ENCODE results near the gene TNFSF13.

Gene TNFSF13

GRCh38 chr17:7558544-7559319 is at the start of gene TNFSF13:
TSS of gene TNFSF13 (plus strand) at chr17:7558750. CDS start at chr17:7559040, 290 bp downstream.
- Histone ChIP-seq H3K4me3 (ENCODE audit: low read length) (peak within 1 kb of the TSS; percentile 14), H3K9ac (ENCODE audit: low read length) (peak within 1 kb of the TSS; percentile 57), H3K9me3 (ENCODE audit: control insufficient read depth, low read depth, low read length) (no peaks in the 10 kb centered on the region), H3K27me3 (ENCODE audit: control insufficient read depth, insufficient read depth, low read length) (no peaks in the 10 kb centered on the region), H3K36me3 (ENCODE audit: control insufficient read depth, low read depth, low read length) (peaks cover under 1% of the 10 kb centered on the region), H3K27ac (ENCODE audit: low read length) (no peak within 1 kb of the TSS), H3K4me1 (ENCODE audit: control insufficient read depth, low read depth, low read length) (peaks cover 31% of the 10 kb centered on the region)

- Histone ChIP-seq H3K4me3 (ENCODE audit: low read length) (no peak overlapping the region), H3K4me1 (ENCODE audit: control insufficient read depth, low read depth, low read length) (no peaks in the 10 kb centered on the region), H3K9me3 (ENCODE audit: control insufficient read depth, low read depth, low read length) (no peaks in the 10 kb centered on the region), H3K9ac (ENCODE audit: low read length) (no peak overlapping the region), H3K27me3 (ENCODE audit: control insufficient read depth, insufficient read depth, low read length) (no peaks in the 10 kb centered on the region), H3K36me3 (ENCODE audit: control insufficient read depth, low read depth, low read length) (peaks cover 89% of the 10 kb centered on the region), H3K27ac (ENCODE audit: low read length) (no peak overlapping the region)
Observed at GRCh38 chr17:7508846-7509245, 49.7 kb upstream of the TNFSF13 start.

- H3K36me3 ChIP-seq (ENCODE audit: control insufficient read depth, low read depth, low read length) = peaks cover 83% of the 10 kb centered on the region
Observed at GRCh38 chr17:7509937-7510336, 48.6 kb upstream of the TNFSF13 start.

GRCh38 chr17:7511108-7511507 is 47.4 kb upstream of the TNFSF13 start:
- Histone ChIP-seq H3K9ac (ENCODE audit: low read length) (no peak overlapping the region), H3K4me1 (ENCODE audit: control insufficient read depth, low read depth, low read length) (no peaks in the 10 kb centered on the region), H3K9me3 (ENCODE audit: control insufficient read depth, low read depth, low read length) (no peaks in the 10 kb centered on the region), H3K27me3 (ENCODE audit: control insufficient read depth, insufficient read depth, low read length) (no peaks in the 10 kb centered on the region), H3K4me3 (ENCODE audit: low read length) (no peak overlapping the region), H3K27ac (ENCODE audit: low read length) (no peak overlapping the region), H3K36me3 (ENCODE audit: control insufficient read depth, low read depth, low read length) (peaks cover 75% of the 10 kb centered on the region)

More at GRCh38 chr17:7509937-7510336, 48.6 kb upstream of the TNFSF13 start:
- Histone ChIP-seq H3K4me1 (ENCODE audit: control insufficient read depth, low read depth, low read length) (no peaks in the 10 kb centered on the region), H3K9ac (ENCODE audit: low read length) (no peak overlapping the region), H3K4me3 (ENCODE audit: low read length) (no peak overlapping the region), H3K27me3 (ENCODE audit: control insufficient read depth, insufficient read depth, low read length) (no peaks in the 10 kb centered on the region), H3K9me3 (ENCODE audit: control insufficient read depth, low read depth, low read length) (no peaks in the 10 kb centered on the region), H3K27ac (ENCODE audit: low read length) (no peak overlapping the region)

- Histone ChIP-seq H3K9ac (ENCODE audit: low read length) (no peak overlapping the region), H3K36me3 (ENCODE audit: control insufficient read depth, low read depth, low read length) (peaks cover 67% of the 10 kb centered on the region), H3K4me1 (ENCODE audit: control insufficient read depth, low read depth, low read length) (no peaks in the 10 kb centered on the region), H3K27me3 (ENCODE audit: control insufficient read depth, insufficient read depth, low read length) (no peaks in the 10 kb centered on the region), H3K27ac (ENCODE audit: low read length) (no peak overlapping the region), H3K4me3 (ENCODE audit: low read length) (no peak overlapping the region), H3K9me3 (ENCODE audit: control insufficient read depth, low read depth, low read length) (no peaks in the 10 kb centered on the region)
Observed at GRCh38 chr17:7512105-7512504, 46.4 kb upstream of the TNFSF13 start.

- H3K27ac ChIP-seq (ENCODE audit: low read length) = no peak overlapping the region
- no peak overlapping the region for H3K4me3 ChIP-seq (ENCODE audit: low read length)
- no peak overlapping the region for H3K9ac ChIP-seq (ENCODE audit: low read length)
- H3K9me3 ChIP-seq (ENCODE audit: control insufficient read depth, low read depth, low read length) = no peaks in the 10 kb centered on the region
- no peaks in the 10 kb centered on the region for H3K4me1 ChIP-seq (ENCODE audit: control insufficient read depth, low read depth, low read length)
- peaks cover 60% of the 10 kb centered on the region for H3K36me3 ChIP-seq (ENCODE audit: control insufficient read depth, low read depth, low read length)
- no peaks in the 10 kb centered on the region for H3K27me3 ChIP-seq (ENCODE audit: control insufficient read depth, insufficient read depth, low read length)
Observed at GRCh38 chr17:7512824-7513540, 45.6 kb upstream of the TNFSF13 start.

GRCh38 chr17:7513850-7514419 is 44.6 kb upstream of the TNFSF13 start:
- Histone ChIP-seq H3K36me3 (ENCODE audit: control insufficient read depth, low read depth, low read length) (peaks cover 51% of the 10 kb centered on the region), H3K4me1 (ENCODE audit: control insufficient read depth, low read depth, low read length) (no peaks in the 10 kb centered on the region), H3K27ac (ENCODE audit: low read length) (no peak overlapping the region)

GRCh38 chr17:7515911-7516610 is 42.5 kb upstream of the TNFSF13 start:
- H3K36me3 ChIP-seq (ENCODE audit: control insufficient read depth, low read depth, low read length) = peaks cover 30% of the 10 kb centered on the region
- no peak overlapping the region for H3K9ac ChIP-seq (ENCODE audit: low read length)
- no peak overlapping the region for H3K4me3 ChIP-seq (ENCODE audit: low read length)
- no peaks in the 10 kb centered on the region for H3K9me3 ChIP-seq (ENCODE audit: control insufficient read depth, low read depth, low read length)
- no peak overlapping the region for H3K27ac ChIP-seq (ENCODE audit: low read length)
- no peaks in the 10 kb centered on the region for H3K4me1 ChIP-seq (ENCODE audit: control insufficient read depth, low read depth, low read length)
- H3K27me3 ChIP-seq (ENCODE audit: control insufficient read depth, insufficient read depth, low read length) = no peaks in the 10 kb centered on the region

More at GRCh38 chr17:7513850-7514419, 44.6 kb upstream of the TNFSF13 start:
- Histone ChIP-seq H3K9me3 (ENCODE audit: control insufficient read depth, low read depth, low read length) (no peaks in the 10 kb centered on the region), H3K4me3 (ENCODE audit: low read length) (no peak overlapping the region), H3K9ac (ENCODE audit: low read length) (no peak overlapping the region), H3K27me3 (ENCODE audit: control insufficient read depth, insufficient read depth, low read length) (no peaks in the 10 kb centered on the region)

GRCh38 chr17:7523033-7523432 is 35.5 kb upstream of the TNFSF13 start:
- Histone ChIP-seq H3K9ac (ENCODE audit: low read length) (no peak overlapping the region), H3K4me3 (ENCODE audit: low read length) (no peak overlapping the region), H3K27me3 (ENCODE audit: control insufficient read depth, insufficient read depth, low read length) (no peaks in the 10 kb centered on the region), H3K36me3 (ENCODE audit: control insufficient read depth, low read depth, low read length) (no peaks in the 10 kb centered on the region), H3K4me1 (ENCODE audit: control insufficient read depth, low read depth, low read length) (no peaks in the 10 kb centered on the region), H3K9me3 (ENCODE audit: control insufficient read depth, low read depth, low read length) (no peaks in the 10 kb centered on the region), H3K27ac (ENCODE audit: low read length) (no peak overlapping the region)

- Histone ChIP-seq H3K9ac (ENCODE audit: low read length) (no peak overlapping the region), H3K36me3 (ENCODE audit: control insufficient read depth, low read depth, low read length) (no peaks in the 10 kb centered on the region), H3K27ac (ENCODE audit: low read length) (no peak overlapping the region), H3K4me1 (ENCODE audit: control insufficient read depth, low read depth, low read length) (no peaks in the 10 kb centered on the region), H3K9me3 (ENCODE audit: control insufficient read depth, low read depth, low read length) (peaks cover 7% of the 10 kb centered on the region), H3K27me3 (ENCODE audit: control insufficient read depth, insufficient read depth, low read length) (no peaks in the 10 kb centered on the region), H3K4me3 (ENCODE audit: low read length) (no peak overlapping the region)
Observed at GRCh38 chr17:7528842-7529241, 29.7 kb upstream of the TNFSF13 start.

All from iPS-18a (cell line).